ENCODE measurements around the gene MS4A3.

- TF ChIP-seq CTCF (IDR thresholded peaks at IDR 0.05) (no peak), POLR2A (IDR thresholded peaks at IDR 0.05) (no peak)
Measured at GRCh38 chr11:60077981-60078380, 21.5 kb downstream of the MS4A3 start.
